Erythroblast (primary cell): Measurements from ENCODE around the gene IGLON5.
A peak's percentile ranks its signal among the peaks of the same experiment; 100 is the strongest.

Experiments used
- DNase-seq, 2 experiments: peaks; one replicate each; lab custom pipeline; 2025; lab: John Stamatoyannopoulos, UW
- GATA1 ChIP-seq: IDR thresholded peaks from 2 replicates; pipeline ENCODE4 v1.6.1; 2011; ENCODE audit warnings: low read depth, mild to moderate bottlenecking, control low read depth, low read length, moderate library complexity
- POLR2A ChIP-seq: IDR thresholded peaks from 2 replicates; pipeline ENCODE4 v1.6.1; 2011; ENCODE audit warnings: mild to moderate bottlenecking, low read length

The IGLON5 gene

GRCh38 chr19:51295382-51296126 lies 15.9 kb upstream of the IGLON5 start:
- no peak for DNase-seq
- no peak for TF ChIP-seq POLR2A
- no peak for TF ChIP-seq GATA1

GRCh38 chr19:51296336-51297093 lies 14.9 kb upstream of the IGLON5 start:
- no peak for DNase-seq
- TF ChIP-seq GATA1 = no peak
- no peak for TF ChIP-seq POLR2A

- TF ChIP-seq GATA1 (no peak), POLR2A (no peak)
- no peak for DNase-seq
Observed at GRCh38 chr19:51297406-51297805, 14.0 kb upstream of the IGLON5 start.

GRCh38 chr19:51301266-51301665 lies 10.2 kb upstream of the IGLON5 start:
- DNase-seq = no peak
- TF ChIP-seq POLR2A (no peak), GATA1 (no peak)

- TF ChIP-seq POLR2A = no peak
- TF ChIP-seq GATA1 = no peak
- no peak for DNase-seq
Observed at GRCh38 chr19:51305479-51305878, 6.0 kb upstream of the IGLON5 start.

GRCh38 chr19:51316688-51317087 lies 5.2 kb downstream of the IGLON5 start:
- DNase-seq = no peak
- no peak for TF ChIP-seq GATA1
- no peak for TF ChIP-seq POLR2A

- TF ChIP-seq POLR2A (no peak), GATA1 (no peak)
- peak; percentile 27 to 62 for DNase-seq
Observed at GRCh38 chr19:51317376-51317775, 5.9 kb downstream of the IGLON5 start.

GRCh38 chr19:51317968-51318367 lies 6.5 kb downstream of the IGLON5 start:
- DNase-seq = no peak

GRCh38 chr19:51318687-51319648 lies 7.5 kb downstream of the IGLON5 start:
- TF ChIP-seq POLR2A (no peak), GATA1 (no peak)
- no peak for DNase-seq

More at GRCh38 chr19:51317968-51318367, 6.5 kb downstream of the IGLON5 start:
- TF ChIP-seq GATA1 (no peak), POLR2A (no peak)

GRCh38 chr19:51319649-51320279 lies 8.3 kb downstream of the IGLON5 start:
- TF ChIP-seq GATA1 = no peak
- TF ChIP-seq POLR2A = no peak
- DNase-seq = no peak

- no peak for DNase-seq
- TF ChIP-seq GATA1 (no peak), POLR2A (no peak)
Observed at GRCh38 chr19:51320280-51320657, 8.8 kb downstream of the IGLON5 start.

GRCh38 chr19:51321799-51322198 lies 10.4 kb downstream of the IGLON5 start:
- no peak for DNase-seq

GRCh38 chr19:51323481-51324166 lies 12.2 kb downstream of the IGLON5 start:
- TF ChIP-seq GATA1 = no peak
- TF ChIP-seq POLR2A = no peak
- DNase-seq = no peak

More at GRCh38 chr19:51321799-51322198, 10.4 kb downstream of the IGLON5 start:
- TF ChIP-seq GATA1 (no peak), POLR2A (no peak)
